WTC11 (cell line): ENCODE data around the gene USF3.

Experiments
- ATF2 ChIP-seq: sonication (generic); formaldehyde crosslinking; IDR thresholded peaks from 2 replicates; pipeline ENCODE4 v1.8.1; 2022; ENCODE audit warnings: low read depth, missing genetic modification reagents, borderline replicate concordance
- CTCF ChIP-seq: fragments of 200-600 bp; IDR thresholded peaks from 2 replicates; pipeline ENCODE4 v1.8.0; 2022; ENCODE audit warnings: antibody characterized with exemption
- ETV6 ChIP-seq: sonication (generic); formaldehyde crosslinking; IDR thresholded peaks from 2 replicates; pipeline ENCODE4 v1.8.1; 2022; ENCODE audit warnings: mild to moderate bottlenecking, missing genetic modification reagents
- FOXP4 ChIP-seq: sonication (generic); formaldehyde crosslinking; IDR thresholded peaks from 2 replicates; pipeline ENCODE4 v1.8.0; 2022; ENCODE audit warnings: mild to moderate bottlenecking, missing genetic modification reagents
- GTF2I ChIP-seq: fragments of 250-450 bp; sonication (Bioruptor Pico); conservative IDR thresholded peaks from 2 replicates; pipeline ENCODE4 v1.4.0; 2021; ENCODE audit warnings: mild to moderate bottlenecking
- NFE2L1 ChIP-seq: sonication (generic); formaldehyde crosslinking; IDR thresholded peaks from 2 replicates; pipeline ENCODE4 v1.8.1; 2023; ENCODE audit warnings: missing genetic modification reagents
- TEAD4 ChIP-seq: sonication (generic); formaldehyde crosslinking; IDR thresholded peaks from 2 replicates; pipeline ENCODE4 v1.8.0; 2022; ENCODE audit warnings: mild to moderate bottlenecking, missing genetic modification reagents
- TP53 ChIP-seq: sonication (generic); formaldehyde crosslinking; IDR thresholded peaks from 2 replicates; pipeline ENCODE4 v1.8.1; 2023; ENCODE audit warnings: mild to moderate bottlenecking, missing genetic modification reagents

GRCh38 chr3:113659101-113659541 lies 37.3 kb downstream of the USF3 start:
- TF ChIP-seq CTCF, result no peak
- no peak for TF ChIP-seq NFE2L1 (CRISPR knock-in tag)
- no peak for TF ChIP-seq TEAD4 (CRISPR knock-in tag)
- no peak for TF ChIP-seq FOXP4 (CRISPR knock-in tag)
- TF ChIP-seq ETV6 (CRISPR knock-in tag), result no peak
- TF ChIP-seq TP53 (CRISPR knock-in tag), result no peak
- no peak for TF ChIP-seq GTF2I (CRISPR knock-in tag)
- no peak for TF ChIP-seq ATF2
